Measurements from ENCODE around the gene KIF16B. TPM values are rescaled to one million over a fixed set of nuclear protein-coding genes. Genes with fewer than 3 reads are reported as not detected.

KIF16B gene
- total and polyA plus RNA-seq, 4 donors, result 5.9 to 20.3 (median 9.6) TPM

GRCh38 chr20:16419138-16419715 is 154.0 kb downstream of the KIF16B start:
- Histone ChIP-seq H3K27me3 (ENCODE audit: control insufficient read depth in 3 of 3, insufficient read depth in 3 of 3, low read length in 2 of 3) (no peaks in the 10 kb centered on the region), H3K9ac (ENCODE audit: insufficient read depth in 1 of 2, low read length in 2 of 2) (no peak overlapping the region), H3K27ac (ENCODE audit: low read depth in 1 of 2, low read length in 1 of 2) (no peak overlapping the region), H3K36me3 (ENCODE audit: control insufficient read depth in 4 of 4, insufficient read depth in 4 of 4, low read length in 4 of 4) (peaks cover 5 to 7% (median 5%) of the 10 kb centered on the region in 4 donors), H3K4me1 (ENCODE audit: control insufficient read depth in 5 of 5, insufficient read depth in 5 of 5, low read length in 5 of 5) (peaks cover 0 to 1% (median 0%) of the 10 kb centered on the region in 5 donors), H3K4me3 (no peak overlapping the region), H3K9me3 (ENCODE audit: control insufficient read depth in 4 of 4, insufficient read depth in 3 of 4, low read length in 3 of 4) (peaks cover 0 to 3% (median 0%) of the 10 kb centered on the region in 4 donors)
- 94 to 96% methylated on average over 2 of the region's 2 CpGs for WGBS, 2 donors
- ATAC-seq (ENCODE audit: insufficient read depth, low FRiP score) (no peak), DNase-seq (no peak)
- TF ChIP-seq CTCF (IDR thresholded peaks at IDR 0.05; ENCODE audit: control extremely low read depth, extremely low read depth), result no peak

- no peak for TF ChIP-seq CTCF (IDR thresholded peaks at IDR 0.05; ENCODE audit: control extremely low read depth, extremely low read depth)
- H3K27me3 ChIP-seq (ENCODE audit: control insufficient read depth in 3 of 3, insufficient read depth in 3 of 3, low read length in 2 of 3), result no peaks in the 10 kb centered on the region
- H3K4me3 ChIP-seq, result no peak overlapping the region
- H3K36me3 ChIP-seq (ENCODE audit: control insufficient read depth in 4 of 4, insufficient read depth in 4 of 4, low read length in 4 of 4), result peaks cover 0 to 5% (median 3%) of the 10 kb centered on the region in 4 donors
- WGBS, 2 donors, result 99 to 100% methylated on average over 1 of the region's 1 CpG
- H3K27ac ChIP-seq (ENCODE audit: low read depth in 1 of 2, low read length in 1 of 2), result no peak overlapping the region
- DNase-seq (no peak), ATAC-seq (ENCODE audit: insufficient read depth, low FRiP score) (no peak)
- no peak overlapping the region for H3K9ac ChIP-seq (ENCODE audit: insufficient read depth in 1 of 2, low read length in 2 of 2)
- peaks cover 0 to 3% (median 0%) of the 10 kb centered on the region in 4 donors for H3K9me3 ChIP-seq (ENCODE audit: control insufficient read depth in 4 of 4, insufficient read depth in 3 of 4, low read length in 3 of 4)
- H3K4me1 ChIP-seq (ENCODE audit: control insufficient read depth in 5 of 5, insufficient read depth in 5 of 5, low read length in 5 of 5), result peaks cover 0 to 5% (median 0%) of the 10 kb centered on the region in 5 donors
Observed at GRCh38 chr20:16418616-16419015, 154.6 kb downstream of the KIF16B start.

DNA sequence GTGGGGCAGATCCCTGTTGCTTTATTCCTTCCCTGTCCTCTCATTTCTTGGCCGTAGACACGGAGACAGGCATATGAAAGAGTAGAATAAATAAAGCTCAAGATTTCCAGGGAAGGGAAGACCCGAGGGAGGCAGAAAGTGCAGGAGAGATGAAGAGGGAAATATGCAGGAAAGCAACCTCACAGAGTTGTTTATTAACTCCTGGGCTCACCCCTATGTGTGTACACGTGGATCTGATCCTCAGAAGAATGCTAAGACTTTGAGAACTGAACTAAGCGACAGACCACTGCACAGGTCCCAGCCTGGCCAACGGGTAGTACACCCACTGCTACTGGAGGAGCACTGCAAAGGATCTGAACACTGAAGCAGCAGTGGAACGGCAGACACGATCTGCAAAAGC is 156.2 kb downstream of the KIF16B start:
- 90% methylated on average over 8 of the region's 8 CpGs for WGBS, 2 donors
- Histone ChIP-seq H3K4me3 (no peak overlapping the region), H3K36me3 (ENCODE audit: control insufficient read depth in 4 of 4, insufficient read depth in 4 of 4, low read length in 4 of 4) (peaks cover 0 to 5% (median 0%) of the 10 kb centered on the region in 4 donors), H3K4me1 (ENCODE audit: control insufficient read depth in 5 of 5, insufficient read depth in 5 of 5, low read length in 5 of 5) (peaks cover 0 to 5% (median 0%) of the 10 kb centered on the region in 5 donors), H3K9ac (ENCODE audit: insufficient read depth in 1 of 2, low read length in 2 of 2) (no peak overlapping the region), H3K27me3 (ENCODE audit: control insufficient read depth in 3 of 3, insufficient read depth in 3 of 3, low read length in 2 of 3) (no peaks in the 10 kb centered on the region), H3K27ac (ENCODE audit: low read depth in 1 of 2, low read length in 1 of 2) (no peak overlapping the region), H3K9me3 (ENCODE audit: control insufficient read depth in 4 of 4, insufficient read depth in 3 of 4, low read length in 3 of 4) (peaks cover 0 to 5% (median 0%) of the 10 kb centered on the region in 4 donors)
- no peak for TF ChIP-seq CTCF (IDR thresholded peaks at IDR 0.05; ENCODE audit: control extremely low read depth, extremely low read depth)
- DNase-seq, result no peak
- ATAC-seq (ENCODE audit: insufficient read depth, low FRiP score), result no peak
